T-helper 22 cell (primary cell): ENCODE results near the gene LCLAT1.

Experiments
- DNase-seq: peaks from one replicate; pipeline ENCODE4 v3.0.0-alpha.2; 2020; ENCODE audit warnings: low read depth

Gene LCLAT1

GRCh38 chr2:30447149-30448045 lies at the start of gene LCLAT1:
Gene LCLAT1 (plus strand): TSS chr2:30447246. CDS start chr2:30525591, 78,345 bp downstream.
- DNase-seq, result peak; percentile 82

GRCh38 chr2:30398084-30398873 lies 48.8 kb upstream of the LCLAT1 start:
- DNase-seq, result no peak

- no peak for DNase-seq
Observed at GRCh38 chr2:30400151-30400954, 46.7 kb upstream of the LCLAT1 start.

GRCh38 chr2:30402441-30403182 lies 44.4 kb upstream of the LCLAT1 start:
- DNase-seq, result no peak

- DNase-seq, result no peak
Observed at GRCh38 chr2:30403592-30404312, 43.3 kb upstream of the LCLAT1 start.

GRCh38 chr2:30404319-30405259 lies 42.5 kb upstream of the LCLAT1 start:
- no peak for DNase-seq

- no peak for DNase-seq
Observed at GRCh38 chr2:30405260-30405605, 41.8 kb upstream of the LCLAT1 start.

GRCh38 chr2:30406853-30407252 lies 40.2 kb upstream of the LCLAT1 start:
- no peak for DNase-seq

GRCh38 chr2:30408961-30409387 lies 38.1 kb upstream of the LCLAT1 start:
- no peak for DNase-seq

GRCh38 chr2:30410217-30410616 lies 36.8 kb upstream of the LCLAT1 start:
- DNase-seq, result no peak

- DNase-seq, result no peak
Observed at GRCh38 chr2:30412047-30412683, 34.9 kb upstream of the LCLAT1 start.

- no peak for DNase-seq
Observed at GRCh38 chr2:30412684-30413570, 34.1 kb upstream of the LCLAT1 start.

GRCh38 chr2:30414961-30415360 lies 32.1 kb upstream of the LCLAT1 start:
- DNase-seq, result no peak

- no peak for DNase-seq
Observed at GRCh38 chr2:30417253-30417652, 29.8 kb upstream of the LCLAT1 start.

- DNase-seq, result peak; percentile 1
Observed at GRCh38 chr2:30421026-30421603, 25.9 kb upstream of the LCLAT1 start.

- no peak for DNase-seq
Observed at GRCh38 chr2:30421604-30422443, 25.2 kb upstream of the LCLAT1 start.
